Thyroid gland (tissue), 4 donors: Measurements from ENCODE around the gene HSPB6.

Experiments
- POLR2A ChIP-seq, 2 donors: fragments of 450-650 bp; IDR thresholded peaks; one replicate each; pipeline ENCODE4 v1.6.1; 2017; ENCODE audit warnings: antibody characterized with exemption in 2 of 2, mild to moderate bottlenecking in 2 of 2, moderate library complexity in 1 of 2
- TF ChIP-seq, protein P1 (sequence below), 6 experiments: fragments of 200-600 bp in 3 of 6; fragments of 450-650 bp in 3 of 6; sonication (generic) in 3 of 6; IDR thresholded peaks; one replicate each; pipeline ENCODE4 v1.5.1; 2016 to 2019; ENCODE audit warnings: antibody characterized with exemption in 6 of 6, mild to moderate bottlenecking in 2 of 6, inconsistent platforms in 1 of 6, moderate library complexity in 1 of 6

DNA sequence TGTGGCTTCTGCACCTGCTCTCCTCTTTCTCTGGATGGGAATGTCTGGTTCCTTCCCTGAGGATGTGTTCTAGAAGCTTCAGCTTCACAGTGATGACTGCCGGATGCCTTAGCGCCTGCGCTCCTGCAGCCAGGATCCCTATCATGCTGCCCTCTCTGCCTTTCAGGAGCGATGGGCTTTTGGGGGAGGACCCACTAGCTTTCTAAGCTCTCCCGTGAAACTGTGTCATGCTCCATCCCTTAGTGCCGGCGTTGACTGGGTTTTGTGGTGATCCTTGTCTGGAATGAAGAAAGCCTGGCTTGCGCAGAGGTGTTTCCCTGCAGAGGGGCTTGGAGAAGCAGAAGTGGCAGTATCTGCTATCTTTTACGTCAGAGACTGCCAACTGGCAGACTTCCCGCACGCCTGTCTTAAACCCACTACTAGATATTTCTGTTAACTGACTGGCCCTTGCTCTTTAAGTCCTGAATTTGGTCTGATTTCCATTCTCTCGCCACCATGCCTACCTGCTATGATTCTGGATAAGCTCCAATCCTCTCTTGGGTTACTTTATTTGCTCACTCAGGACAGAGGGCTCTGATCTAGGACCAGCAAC lies 42.8 kb downstream of the HSPB6 start:
- TF ChIP-seq, protein P1, sequence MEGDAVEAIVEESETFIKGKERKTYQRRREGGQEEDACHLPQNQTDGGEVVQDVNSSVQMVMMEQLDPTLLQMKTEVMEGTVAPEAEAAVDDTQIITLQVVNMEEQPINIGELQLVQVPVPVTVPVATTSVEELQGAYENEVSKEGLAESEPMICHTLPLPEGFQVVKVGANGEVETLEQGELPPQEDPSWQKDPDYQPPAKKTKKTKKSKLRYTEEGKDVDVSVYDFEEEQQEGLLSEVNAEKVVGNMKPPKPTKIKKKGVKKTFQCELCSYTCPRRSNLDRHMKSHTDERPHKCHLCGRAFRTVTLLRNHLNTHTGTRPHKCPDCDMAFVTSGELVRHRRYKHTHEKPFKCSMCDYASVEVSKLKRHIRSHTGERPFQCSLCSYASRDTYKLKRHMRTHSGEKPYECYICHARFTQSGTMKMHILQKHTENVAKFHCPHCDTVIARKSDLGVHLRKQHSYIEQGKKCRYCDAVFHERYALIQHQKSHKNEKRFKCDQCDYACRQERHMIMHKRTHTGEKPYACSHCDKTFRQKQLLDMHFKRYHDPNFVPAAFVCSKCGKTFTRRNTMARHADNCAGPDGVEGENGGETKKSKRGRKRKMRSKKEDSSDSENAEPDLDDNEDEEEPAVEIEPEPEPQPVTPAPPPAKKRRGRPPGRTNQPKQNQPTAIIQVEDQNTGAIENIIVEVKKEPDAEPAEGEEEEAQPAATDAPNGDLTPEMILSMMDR (IDR thresholded peaks at IDR 0.05): no peak
- TF ChIP-seq POLR2A (IDR thresholded peaks at IDR 0.05): no peak
